GM19324 (cell line): ENCODE measurements around the gene ARHGAP15.
"Not testable (repeated sequence)": the region's sequence is repeated elsewhere in the genome, so short reads cannot be mapped to it uniquely, and the experiment has no call there.

Experiments
- ATAC-seq: cut with Tn5 transposase; IDR thresholded peaks from one replicate; pipeline ENCODE4 v1.9.1; 2021; ENCODE audit warnings: mild to moderate bottlenecking, moderate library complexity; ENCODE audit not compliant: unreplicated experiment, low FRiP score

ARHGAP15 gene

DNA sequence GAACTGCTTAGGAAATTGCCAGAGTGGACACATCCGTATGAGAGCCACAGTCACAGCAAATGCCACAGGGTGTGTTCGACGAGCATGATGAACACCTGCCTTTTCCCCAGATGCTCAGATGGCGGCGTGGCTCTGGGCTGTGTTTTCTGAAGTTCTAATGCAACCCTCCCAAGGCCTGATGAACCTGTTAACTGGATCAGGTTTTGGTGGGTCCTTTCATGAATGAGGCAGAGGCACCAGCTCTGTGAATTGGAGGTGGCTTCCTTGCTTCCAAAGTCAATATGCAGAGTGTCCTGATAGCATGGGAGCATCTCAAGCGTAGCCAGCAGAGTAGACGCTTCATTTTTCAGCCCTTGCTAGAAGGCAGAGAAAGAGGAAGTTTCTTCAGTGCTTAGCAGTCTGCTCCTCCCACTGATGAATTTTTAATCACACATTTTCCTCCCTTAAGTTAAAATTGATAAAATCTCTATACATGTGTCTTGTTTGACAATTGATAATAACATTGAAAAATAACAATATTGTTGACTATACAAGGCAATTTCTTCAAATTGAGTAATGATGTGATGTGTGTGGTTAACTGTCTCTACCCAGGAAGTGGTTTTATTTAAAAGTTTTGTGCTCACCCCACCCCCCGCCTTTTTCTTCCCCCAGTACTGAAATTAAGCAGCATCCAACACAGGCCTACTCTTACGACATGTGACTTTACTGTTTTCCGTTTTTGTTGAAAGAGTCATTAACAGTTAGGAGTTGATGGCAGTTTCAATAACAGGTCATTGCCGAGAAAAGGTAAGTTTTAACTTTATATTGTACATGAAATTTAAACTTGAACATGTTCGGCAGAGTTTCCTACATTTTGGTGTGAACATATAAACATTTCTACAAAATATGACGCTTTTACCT lies at the start of gene ARHGAP15:
ARHGAP15 (plus strand) TSS at position 739 of the 900 bp plus-strand sequence.
- ATAC-seq, result peak; percentile 92

DNA sequence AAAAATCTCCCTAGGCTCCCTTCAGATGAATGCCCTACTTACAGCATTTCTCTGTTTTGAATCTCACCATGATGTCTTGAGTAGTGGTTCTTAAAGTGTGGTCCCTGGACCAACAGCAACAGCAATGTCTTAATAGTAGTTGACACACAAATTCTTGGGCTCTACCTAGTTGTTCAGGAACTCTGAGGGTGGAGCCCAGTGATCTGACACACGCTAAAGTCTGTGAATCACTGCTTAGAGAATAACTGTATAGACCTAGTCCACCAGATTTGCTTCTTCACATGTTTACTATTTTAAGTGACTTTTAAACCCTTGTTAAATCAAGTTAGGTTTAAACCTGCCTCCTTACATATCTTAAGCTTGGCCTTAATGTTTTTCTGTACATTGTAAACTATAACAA lies 47.6 kb upstream of the ARHGAP15 start:
- ATAC-seq, result no peak

DNA sequence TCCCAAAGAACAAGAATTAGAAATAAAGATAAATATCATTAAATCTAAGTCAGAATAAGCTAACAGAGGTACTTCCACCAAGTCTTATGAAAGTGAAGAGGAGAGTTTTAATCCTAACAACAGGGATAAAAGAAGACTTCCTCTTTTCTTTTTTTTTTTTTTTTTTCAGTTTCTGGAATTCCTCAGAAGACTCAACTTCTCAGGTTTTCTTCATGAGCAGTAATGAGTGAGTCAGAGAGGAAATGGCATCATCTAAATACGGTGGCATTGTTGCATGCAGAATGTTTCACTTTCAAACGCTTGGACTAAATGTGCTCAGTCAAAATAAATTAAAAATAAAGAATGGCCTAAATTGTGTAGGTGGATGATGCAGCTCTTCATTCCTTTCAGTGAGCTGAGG lies 45.6 kb upstream of the ARHGAP15 start:
- no peak for ATAC-seq

DNA sequence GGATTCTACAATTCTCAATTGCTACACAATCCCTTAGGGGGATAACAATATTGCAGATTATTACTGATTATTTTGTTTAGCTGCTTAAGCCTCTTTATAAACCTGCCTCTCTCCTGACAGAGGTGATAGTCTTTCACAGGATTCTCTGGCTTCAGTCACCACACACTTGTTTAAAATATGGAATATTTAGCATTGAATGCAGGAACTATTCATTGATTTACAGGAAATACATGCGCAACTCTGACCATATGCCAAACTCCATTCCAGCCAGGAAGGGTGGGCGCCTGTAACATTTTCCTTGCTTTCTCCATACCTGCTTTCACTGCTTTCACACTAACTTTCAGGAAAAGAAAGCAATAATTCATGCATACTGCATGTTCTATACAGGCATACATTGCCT lies 44.8 kb upstream of the ARHGAP15 start:
- ATAC-seq, result no peak

DNA sequence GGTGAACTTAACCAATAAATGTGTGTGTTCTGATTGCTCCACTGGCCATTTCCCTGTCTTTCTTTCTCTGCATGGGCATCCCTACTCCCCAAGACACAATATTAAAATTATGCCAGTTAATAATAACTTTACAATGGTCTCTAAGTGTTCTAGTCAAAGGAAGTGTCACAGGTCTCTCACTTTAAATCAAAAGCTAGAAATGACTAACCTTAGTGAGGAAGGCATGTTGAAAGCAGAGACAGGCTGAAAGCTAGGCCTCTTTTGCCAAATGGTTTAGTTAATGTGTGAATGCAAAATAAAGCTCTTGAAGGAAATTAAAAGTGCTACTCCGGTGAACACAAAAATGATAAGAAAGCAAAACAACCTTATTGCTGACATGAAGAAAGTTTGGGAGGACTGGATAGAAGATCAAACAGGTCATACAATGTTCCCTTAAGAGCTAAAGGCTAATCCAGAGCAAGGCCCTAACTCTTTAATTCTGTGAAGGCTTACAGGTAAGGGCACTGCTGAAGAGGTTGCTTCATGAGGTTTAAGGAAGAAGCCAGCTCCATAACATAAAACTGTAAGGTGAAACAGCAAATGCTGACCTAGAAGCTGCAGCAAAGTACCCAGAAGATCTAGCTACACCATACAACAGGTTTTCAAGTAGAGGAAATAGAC lies 44.0 kb upstream of the ARHGAP15 start:
- no peak for ATAC-seq

DNA sequence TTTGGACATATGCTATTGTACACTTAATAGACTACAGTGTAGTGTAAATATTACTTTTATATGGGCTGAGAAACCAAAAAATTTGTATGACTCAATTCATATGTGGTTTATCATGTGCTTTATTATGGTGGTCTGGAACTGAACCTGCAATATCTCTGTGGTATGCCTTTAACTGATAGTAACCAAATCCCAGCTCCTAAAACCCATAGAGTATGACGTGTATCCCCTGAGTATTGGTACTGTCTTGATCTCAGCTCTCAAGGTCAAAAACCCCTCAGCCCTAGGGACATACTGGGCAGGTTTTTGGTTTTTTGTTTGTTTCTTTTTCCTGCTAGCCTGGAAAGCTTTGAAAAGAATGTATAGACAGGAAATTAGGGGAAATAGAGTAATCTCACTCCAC lies 42.2 kb upstream of the ARHGAP15 start:
- ATAC-seq, result no peak

DNA sequence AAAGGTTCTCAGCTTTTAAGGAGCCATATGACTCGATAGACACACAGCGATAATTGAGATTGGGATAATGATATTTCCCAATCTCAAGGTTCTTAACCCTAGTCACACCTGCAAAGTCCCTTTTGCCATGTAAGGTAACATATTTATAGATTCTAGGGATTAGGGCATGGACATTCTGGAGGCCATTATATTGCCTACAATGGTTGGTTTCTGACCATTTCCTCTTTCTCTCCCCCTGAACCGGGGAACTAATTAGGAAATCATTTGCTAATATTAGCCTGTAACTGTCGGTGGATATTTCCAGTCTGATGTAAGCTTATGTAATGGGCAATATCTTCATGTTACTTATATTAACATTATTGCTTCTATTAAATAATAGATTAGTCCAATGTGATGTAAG lies 40.8 kb upstream of the ARHGAP15 start:
- no peak for ATAC-seq

DNA sequence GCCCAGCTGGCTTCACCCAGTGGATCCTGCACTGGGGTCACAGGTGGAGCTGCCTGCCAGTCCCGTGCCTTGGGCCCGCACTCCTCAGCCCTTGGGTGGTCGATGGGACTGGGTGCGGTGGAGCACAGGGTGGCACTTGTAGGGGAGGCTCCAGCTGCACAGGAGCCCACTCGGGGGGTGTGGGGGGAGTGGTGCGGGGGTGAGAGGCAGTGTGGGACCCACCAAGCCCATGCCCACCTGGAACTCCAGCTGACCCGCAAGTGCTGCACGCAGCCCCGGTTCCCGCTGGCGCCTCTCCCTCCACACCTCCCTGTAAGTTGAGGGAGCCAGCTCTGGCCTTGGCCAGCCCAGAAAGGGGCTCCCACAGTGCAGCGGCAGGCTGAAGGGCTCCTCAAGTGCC lies 39.7 kb upstream of the ARHGAP15 start:
- not testable (repeated sequence) for ATAC-seq

DNA sequence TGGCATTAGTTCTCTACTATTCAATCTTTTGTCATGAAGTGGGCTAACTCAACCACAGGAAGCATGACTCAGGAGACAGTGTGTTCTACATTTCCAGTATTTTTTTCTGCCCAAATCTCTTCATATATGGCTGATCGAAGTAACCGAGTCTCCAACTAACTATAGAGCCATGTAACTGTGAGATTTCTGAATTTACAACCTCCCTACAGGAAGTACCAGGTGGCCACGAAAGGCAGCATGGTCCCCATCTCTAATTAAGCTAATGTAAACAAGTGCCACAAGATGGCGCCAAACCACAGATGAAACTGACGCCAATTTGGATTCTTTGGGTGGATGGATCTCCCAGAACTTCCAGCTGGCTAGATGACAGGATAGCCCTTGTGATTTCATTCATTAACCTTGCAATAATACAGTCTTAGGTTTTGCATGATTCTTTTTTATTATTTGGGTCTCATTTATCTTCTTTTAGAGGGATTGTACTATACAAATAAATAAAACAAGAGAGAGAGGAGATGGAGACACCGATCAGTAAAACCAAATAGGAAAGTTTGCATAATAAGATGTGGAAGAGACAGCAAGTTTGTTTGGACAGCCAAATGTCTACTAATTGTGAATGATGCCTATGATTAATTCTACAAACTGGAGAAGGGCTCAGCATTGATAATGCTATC lies 18.3 kb upstream of the ARHGAP15 start:
- ATAC-seq, result no peak

DNA sequence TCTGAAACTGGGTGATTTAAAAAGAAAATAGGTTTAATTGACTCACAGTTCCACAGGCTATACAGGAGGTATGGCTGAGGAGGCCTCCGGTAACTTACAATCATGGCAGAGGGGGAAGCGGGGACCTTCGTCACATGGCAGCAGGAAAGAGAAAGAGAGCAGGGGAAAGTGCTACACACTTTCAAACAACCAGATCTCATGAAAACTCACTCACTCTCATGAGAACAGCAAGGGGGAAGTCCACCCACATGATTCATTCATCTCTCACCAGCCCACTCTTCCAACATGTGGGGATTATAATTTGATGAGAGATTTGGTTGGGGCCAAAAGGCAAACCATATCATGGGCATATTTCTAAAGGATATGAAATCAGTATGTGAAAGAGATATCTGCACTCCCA lies 12.0 kb upstream of the ARHGAP15 start:
- ATAC-seq, result no peak

DNA sequence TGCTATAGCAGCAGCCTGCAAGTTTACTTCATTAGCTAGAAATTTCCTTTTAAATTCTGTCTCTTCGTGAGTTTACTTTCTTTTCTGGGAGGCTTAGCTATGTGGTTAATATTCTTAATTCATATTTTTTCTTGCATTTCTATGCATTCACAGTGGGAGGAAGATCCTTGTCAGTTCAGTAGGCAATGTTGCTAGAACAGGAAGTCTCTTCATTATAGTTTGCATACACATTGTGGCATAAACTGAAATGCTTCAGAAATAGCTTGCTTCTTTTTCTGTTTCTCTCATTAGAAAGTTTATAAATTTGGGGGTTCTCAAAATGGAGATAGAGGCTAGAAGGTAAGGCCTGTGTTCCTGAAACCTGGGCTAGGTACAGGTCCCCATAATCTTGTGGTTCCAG lies 8.1 kb upstream of the ARHGAP15 start:
- ATAC-seq, result peak; percentile 73

DNA sequence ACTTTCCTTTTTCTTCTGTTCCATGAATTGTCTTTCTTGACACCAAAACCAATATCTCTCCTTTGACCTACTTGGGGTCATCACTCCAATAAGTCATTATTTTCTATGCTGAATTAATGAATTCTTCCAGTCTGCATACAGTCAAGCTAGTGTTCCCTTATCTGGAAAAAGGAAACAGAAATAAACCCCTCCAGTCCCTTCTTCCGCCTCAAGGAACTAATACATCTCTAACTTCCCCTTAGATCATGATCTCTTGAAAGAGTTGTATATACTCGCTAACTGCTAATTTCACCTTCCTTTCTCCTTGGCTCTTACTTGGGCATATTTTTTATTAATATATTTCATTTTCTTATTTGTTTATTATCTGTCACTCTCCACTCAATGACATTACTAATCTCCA lies 7.3 kb upstream of the ARHGAP15 start:
- ATAC-seq, result no peak

DNA sequence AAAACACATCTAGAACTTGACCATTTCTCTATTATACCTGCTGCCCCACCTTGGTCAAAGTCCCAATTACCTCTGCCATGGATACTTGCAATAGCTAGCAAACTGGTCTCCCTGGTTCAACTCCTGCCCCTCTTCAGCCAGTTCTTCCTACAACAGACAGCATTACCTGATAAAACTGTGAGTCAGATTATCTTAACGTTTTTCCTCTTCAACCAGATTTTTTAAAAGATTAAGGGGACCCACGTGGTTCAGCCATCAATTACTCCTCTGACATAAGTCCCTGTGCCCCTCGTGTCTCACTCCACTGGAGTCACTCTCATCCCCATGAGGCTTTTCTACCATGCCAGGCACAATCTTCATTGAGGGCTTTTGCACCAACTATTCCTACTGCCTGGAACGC lies 5.3 kb upstream of the ARHGAP15 start:
- no peak for ATAC-seq

DNA sequence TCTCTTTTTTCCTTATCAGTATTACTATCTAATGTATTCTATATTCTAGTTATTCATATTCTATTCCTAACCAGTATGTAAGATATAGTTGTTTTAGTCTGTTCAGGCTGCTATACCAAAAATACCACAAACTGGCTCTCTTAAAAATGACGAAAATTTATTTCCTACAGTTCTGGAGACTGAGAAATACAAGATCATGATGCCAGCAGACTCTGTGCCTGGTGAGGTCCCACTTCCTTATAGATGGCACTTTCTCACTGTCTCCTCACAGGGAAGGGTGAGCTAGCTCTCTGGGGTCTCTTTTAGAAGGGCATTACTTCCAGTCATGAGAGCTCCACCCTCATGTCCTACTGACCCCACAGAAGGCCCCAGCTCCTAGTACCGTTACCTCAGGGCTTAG lies 4.8 kb upstream of the ARHGAP15 start:
- ATAC-seq, result no peak

DNA sequence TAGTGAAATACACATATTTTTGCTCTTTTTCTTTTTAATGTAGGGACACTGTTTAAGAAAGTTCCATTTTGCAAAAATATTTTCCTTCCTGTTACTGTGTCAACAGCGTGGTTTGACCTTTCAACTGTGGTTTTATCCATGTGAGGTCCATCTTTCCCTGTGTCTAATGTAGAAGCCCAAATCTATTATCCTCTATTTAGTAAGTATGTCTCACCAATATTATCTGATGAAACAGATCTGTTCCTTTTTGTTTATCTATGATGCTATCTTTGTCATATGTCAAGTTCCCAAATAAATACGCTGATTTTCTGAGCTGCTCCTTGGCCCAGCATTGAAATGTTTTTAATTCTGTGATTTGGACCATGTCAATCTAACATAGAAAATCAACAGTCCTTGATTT lies 3.5 kb upstream of the ARHGAP15 start:
- no peak for ATAC-seq

DNA sequence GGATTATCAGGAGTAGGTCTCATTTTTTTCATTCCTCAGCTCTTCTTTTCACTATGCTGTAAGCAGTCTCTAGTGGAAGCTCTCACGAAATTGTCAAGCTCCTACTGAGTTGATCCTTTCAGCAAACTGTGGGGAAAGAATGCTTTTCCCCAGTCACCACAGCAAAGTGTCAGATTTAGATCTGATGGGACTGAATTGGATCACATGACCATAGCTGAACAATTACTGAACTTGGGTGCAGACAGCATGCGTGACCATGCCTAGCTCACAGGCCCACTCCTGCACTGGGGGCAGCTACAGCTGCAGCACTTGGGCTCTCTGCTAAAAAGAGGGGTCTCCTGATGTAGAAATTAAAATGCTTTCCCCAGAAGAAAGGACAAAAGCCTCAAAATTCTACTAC lies 3.1 kb downstream of the ARHGAP15 start:
- no peak for ATAC-seq

DNA sequence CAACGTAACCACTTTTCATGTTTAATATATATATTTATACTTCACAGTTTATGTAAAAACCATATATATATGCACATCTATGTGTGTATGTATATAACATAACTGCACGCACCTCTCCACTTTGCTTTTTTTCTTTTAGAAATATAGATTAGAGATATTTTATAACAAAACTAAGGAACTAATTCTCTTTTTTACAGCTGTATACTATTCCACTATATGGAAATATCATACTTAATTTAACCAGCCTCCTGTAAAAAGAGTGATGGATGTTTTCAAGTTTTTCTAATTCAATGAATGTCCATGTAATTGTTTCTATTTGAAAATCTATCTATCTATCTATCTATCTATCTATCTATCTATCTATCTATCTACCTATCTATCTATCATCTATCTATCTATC lies 4.6 kb downstream of the ARHGAP15 start:
- ATAC-seq, result no peak

DNA sequence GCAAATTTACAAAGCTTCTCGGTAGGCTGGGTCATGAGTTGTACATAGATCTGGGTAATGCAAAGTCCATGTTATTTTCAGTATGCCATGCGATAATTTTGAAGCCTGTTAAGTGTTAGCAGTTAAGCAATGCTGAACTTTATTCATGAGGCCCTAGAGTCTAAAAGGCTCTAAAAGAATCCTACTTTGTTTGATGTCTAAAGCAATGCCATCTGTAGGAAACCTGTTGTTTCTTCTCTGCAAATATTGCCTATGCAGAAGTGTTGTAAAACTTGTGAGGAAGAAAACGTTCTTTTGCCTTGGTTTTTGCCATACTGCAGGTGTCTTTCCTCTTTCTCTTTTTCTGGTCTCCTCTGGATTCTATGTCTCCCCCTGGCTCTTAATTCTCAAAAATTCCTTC lies 9.1 kb downstream of the ARHGAP15 start:
- no peak for ATAC-seq

DNA sequence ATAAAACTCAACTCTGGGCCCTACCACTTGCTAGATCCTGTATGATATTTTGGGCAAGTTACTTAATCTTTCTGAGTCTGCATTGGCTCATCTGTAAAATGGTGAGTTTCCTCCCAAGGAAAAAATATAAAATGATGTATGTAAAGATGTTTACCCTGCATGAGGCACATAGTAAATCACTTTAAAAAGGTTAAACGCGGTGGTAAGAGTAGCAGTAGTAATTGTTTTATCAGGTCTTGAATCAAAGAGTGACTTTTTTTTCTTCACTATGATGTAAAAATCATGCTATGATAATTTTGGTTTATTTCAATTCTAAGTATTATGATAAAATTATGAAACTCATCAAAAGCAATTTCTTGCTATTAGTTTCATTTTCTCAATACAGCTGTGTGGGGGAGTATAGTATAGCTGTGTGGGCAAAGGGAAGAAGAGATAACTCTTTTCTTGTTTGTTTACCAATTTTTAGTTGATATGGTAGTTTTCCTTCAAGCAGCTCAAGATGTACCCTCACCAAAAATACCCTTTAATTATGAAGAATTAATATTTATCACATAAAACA lies 10.7 kb downstream of the ARHGAP15 start:
- no peak for ATAC-seq

DNA sequence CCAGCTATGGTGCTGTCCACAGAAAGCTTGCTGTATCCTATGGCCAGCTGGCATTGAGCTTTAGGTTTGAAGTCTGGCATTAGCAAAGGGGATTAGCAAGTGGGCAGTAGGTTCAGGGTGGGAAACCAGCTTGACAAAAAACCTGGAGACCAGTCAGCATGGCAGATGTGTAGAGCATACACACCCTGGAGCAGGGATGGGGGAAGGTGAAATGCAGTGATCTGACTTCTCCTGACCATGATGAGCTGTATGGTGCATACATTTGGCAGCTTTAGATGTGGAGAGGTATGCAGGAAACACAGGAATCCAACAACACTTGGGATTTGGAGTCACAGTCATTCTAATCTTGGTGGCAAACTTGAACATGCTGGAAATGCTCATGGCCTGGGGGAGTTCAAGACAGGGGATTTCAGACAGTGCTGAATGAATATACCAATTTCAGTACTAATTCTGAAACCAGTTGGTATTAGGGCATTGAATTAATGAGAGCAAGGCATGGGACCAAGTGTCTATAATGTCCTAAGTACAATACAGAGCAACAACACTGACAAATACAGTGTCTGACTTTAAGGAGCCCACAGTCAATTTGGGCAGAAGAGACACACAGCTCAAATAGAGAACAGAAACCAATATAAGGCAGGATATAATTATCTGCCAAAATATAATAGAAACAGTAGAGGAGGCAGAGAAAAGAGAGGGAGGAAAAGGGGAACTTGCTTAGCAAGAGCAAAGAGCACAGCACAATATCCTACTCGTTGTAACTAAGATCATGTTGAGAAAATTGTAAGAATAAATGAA lies 11.8 kb downstream of the ARHGAP15 start:
- ATAC-seq, result peak; percentile 82
